Fibroblast of skin of abdomen (primary cell): ENCODE measurements around the gene LHX4.

Source experiments
- DNase-seq: peaks from one replicate; pipeline ENCODE4 v3.0.0-alpha.2; 2013

LHX4 gene

DNA sequence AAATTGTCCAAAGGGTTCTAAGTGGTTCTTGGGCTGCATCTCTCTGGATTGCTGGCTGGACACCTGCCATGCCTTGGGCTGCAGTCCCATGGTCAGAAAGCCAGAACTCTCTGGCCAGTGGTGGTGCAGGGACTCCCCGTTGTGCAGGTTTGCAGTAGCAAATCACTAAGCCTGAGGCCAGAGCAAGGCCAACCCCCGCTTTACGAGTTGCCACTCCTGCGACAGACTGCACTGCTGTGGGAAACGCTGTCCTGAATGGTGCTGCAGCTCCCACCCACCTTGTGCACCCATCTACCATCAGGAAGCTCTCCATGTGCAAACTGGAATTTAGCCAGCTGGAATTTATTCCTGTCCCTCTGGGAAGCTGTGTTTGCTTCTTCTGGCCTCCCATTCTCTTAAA is 45.7 kb downstream of the LHX4 start:
- no peak for DNase-seq

DNA sequence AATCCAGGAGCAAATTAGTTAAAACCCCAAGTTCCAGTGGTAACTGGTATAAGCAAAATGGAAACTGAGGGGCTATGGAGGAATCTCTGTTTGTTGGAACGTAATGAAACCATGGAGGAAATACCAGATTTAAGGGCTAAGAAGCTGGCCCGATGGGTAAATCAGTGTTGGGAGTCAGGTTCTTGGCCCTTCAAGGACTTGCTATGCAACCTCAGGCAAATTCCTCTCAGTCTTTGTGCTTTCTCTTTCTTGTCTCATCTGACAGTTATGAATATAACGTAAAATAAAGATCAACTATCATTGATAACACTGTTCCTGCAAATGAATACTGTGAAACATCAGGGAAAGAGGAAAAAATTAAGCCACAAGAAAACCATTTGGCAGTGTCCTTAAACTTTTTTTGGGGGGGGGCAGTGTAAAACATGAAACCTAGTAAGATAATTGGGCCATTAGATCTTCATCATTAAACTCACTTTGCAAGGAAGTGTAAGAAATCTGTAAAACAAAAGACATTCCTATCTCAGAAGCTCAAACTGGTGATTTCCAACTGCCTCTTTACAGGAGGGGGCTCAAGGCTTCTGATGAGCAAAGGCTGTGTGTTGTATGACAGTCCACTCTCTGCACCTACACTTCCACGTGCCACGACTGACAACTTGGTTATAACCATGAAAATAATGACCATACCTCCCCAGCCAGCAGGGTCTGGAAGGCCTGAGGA is 47.6 kb downstream of the LHX4 start:
- no peak for DNase-seq

- DNase-seq, result no peak
Measured at GRCh38 chr1:180278194-180278515, 48.1 kb downstream of the LHX4 start.

DNA sequence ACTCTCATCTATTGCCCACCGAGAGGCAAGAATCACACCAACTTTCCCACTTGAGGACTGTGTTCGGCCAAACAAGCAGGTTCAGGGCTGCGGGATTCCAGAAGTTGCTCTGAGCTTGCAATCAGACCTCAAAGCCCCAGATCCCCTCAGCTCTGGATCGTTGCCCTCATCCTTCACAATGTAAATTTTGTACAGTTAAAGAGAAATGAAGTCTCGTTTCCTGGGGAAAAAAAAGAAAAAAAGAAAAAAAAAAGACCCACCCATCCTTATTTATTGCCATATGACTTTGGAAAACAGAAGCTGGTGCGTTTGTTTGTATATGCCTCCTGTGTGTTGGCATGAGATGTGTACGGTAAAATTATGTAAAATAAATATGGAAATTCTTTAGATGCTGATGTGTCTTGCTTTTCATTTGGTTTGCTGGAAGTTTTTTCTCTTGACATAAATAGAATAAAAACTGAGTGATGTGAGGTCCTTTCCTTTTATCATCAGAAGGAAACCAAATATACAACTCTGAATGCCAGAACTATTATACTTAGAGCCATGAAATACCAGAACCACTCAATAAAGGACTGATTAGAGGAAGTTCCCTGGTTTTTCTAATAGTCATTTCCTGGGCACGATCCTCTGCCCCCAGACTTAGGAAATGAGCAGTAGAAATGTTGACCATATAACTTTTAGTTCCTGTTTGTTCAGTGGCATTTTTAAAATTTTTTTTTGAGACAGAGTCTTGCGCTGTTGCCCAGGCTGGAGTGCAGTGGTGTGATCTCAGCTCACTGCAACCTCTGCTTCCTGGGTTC is 48.7 kb downstream of the LHX4 start:
- DNase-seq, result no peak

DNA sequence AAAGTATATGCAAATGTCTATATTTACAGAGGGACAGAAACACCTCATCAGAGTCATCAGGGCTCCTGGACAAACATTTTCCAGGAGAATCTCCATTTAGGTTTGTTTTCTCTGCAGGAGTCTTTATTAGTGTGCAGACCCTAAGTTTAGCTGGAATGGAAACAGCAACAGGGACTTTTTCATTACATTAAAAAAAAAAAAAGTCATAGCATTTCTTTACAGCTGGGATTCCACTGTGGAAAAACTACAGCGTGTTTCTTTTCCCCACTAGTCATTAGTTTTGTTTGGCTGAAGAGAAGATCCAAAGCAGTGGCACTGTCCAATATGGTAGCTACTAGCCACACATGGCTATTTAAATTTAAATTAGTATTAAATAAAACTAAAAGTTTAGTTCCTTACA is 49.6 kb downstream of the LHX4 start:
- no peak for DNase-seq

- DNase-seq, result no peak
Measured at GRCh38 chr1:180280617-180281016, 50.6 kb downstream of the LHX4 start.

- no peak for DNase-seq
Measured at GRCh38 chr1:180281490-180281889, 51.4 kb downstream of the LHX4 start.

- DNase-seq, result no peak
Measured at GRCh38 chr1:180282401-180283044, 52.5 kb downstream of the LHX4 start.

GRCh38 chr1:180283098-180283497 is 53.0 kb downstream of the LHX4 start:
- no peak for DNase-seq

GRCh38 chr1:180286417-180286816 is 56.4 kb downstream of the LHX4 start:
- no peak for DNase-seq

DNA sequence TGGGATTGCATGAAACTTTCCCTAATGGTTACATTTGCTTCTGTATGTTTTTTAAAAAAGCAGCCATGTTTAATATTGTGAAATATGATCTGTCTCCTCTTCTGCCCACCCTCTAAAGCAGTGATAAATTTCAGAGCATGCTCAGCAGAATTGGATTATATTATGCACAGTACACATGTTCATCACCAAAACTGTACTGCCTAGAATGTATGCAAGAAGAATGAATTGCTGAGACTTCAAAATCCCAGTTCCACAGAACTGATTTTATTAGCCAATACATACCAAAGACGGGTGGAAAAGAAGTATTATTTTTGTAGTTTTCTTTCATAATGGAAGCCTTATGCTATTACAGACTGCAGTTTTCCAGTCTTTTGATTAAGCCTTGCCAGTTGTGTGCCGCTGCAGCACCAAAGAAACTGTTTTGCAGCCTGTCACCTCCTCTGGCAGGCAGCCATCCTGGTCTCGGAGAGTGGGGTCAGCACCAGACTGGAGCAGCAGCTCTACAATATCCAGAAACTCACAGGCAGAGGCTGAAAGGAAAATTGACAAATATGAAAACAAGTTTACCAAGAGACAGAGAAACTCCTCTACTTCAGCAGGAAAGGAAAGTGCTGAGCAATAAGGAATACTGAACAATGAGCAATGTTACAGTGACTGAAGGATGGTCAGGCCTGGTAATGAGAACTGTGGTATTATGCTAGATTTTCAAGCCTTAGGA is 58.1 kb downstream of the LHX4 start:
- DNase-seq, result no peak

- no peak for DNase-seq
Measured at GRCh38 chr1:180288940-180289339, 58.9 kb downstream of the LHX4 start.

DNA sequence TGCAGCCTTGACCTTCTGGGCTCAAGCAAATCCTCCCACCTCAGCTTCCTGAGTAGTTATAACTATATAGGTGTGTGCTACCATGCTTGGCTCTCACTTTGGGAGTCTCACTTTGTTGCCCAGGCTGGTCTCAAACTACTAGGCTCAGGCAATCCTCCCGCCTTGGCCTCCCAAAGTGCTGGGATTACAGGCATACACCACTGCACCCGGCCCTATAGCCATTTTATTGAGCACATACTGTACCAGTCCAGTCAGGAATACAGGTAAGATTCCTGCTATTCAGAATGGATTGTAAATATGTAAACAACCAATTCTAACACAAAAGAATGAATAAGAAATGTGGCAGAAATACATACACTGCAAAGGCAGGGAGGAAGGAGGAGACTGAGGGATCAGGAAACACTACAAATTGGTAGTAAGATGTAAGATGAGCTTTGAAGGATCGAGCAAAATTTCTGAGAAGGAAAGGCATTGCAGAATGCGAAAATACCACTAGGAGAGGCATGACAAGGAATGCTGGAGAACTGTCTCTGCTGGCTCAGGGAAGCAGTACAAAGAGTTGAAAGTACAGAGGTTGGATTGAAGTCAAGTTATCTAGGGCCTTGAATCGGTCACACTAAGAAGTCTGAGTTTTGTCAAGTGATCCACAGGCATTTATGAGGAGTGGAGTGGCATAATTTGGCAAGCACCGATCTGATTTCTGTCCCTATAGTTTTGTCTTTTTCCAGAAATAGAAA is 60.4 kb downstream of the LHX4 start:
- no peak for DNase-seq

DNA sequence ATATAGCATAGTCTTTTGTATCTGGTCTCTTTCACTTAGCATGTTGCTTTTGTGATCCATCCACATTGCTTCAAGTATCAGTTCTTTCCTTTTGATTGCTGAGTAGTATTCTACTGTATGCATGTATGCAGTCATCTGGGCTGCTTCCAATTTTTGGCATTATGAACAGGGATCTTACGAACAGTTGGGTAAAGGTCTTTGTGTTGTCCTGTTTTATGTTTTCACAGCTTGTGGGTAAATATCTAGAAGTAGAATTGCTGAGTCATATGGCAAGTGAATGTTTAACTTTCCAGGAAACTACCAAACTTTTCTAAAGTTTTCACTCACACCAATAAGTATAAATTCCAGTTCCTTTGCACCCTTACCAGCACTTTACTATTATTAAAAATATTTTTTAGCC is 60.9 kb downstream of the LHX4 start:
- no peak for DNase-seq

DNA sequence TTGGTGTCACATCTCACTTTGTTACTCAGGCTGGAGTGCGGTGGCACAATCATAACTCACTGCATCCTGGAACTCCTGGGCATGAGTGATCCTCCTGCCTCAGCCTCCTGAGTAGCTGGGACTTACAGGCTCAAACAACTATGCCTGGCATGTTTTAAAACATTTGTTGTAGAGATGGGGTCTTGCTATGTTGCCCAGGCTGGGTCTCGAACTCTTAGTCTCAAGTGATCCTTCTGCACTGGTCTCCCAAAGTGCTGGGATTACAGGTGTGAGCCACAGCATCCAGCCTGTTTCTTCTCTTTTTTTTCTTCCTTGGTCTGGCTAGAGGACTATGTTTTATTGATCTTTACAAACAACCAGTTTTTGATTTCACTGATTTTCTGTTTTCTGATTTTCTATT is 64.6 kb downstream of the LHX4 start:
- no peak for DNase-seq

- no peak for DNase-seq
Measured at GRCh38 chr1:180295999-180296398, 65.9 kb downstream of the LHX4 start.

- no peak for DNase-seq
Measured at GRCh38 chr1:180299479-180300221, 69.6 kb downstream of the LHX4 start.

- peak; percentile 22 for DNase-seq
Measured at GRCh38 chr1:180301135-180301742, 71.2 kb downstream of the LHX4 start.

- peak; percentile 69 for DNase-seq
Measured at GRCh38 chr1:180309338-180309737, 79.3 kb downstream of the LHX4 start.

DNA sequence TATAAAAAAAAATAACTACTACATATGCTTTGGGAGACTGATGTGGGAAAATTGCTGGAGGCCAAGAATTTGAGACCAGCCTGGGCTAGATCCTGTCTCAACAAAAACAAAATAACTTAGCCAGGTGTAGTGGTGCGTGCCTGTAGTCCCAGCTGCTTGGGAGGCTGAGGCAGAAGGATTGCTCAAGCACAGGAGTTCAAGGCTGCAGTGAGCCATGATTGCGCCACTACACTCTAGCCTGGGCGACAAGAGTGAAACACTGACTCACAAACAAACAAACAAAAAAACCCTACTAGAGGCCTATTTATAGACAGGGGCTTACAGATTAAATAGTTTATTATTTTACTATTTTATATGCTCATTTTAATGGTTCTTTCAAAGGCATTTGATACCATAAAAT is 80.0 kb downstream of the LHX4 start:
- no peak for DNase-seq

- peak; percentile 37 for DNase-seq
Measured at GRCh38 chr1:180311011-180311730, 81.1 kb downstream of the LHX4 start.
